Endodermal cell (in vitro differentiated cells): Measurements from ENCODE around the gene KAZALD1. TPM values are rescaled to one million over a fixed set of nuclear protein-coding genes. Genes with fewer than 3 reads are reported as not detected.

Experiments
- DNase-seq: peaks from one replicate; pipeline ENCODE4 v3.0.0-alpha.2; 2017
- H3K27ac ChIP-seq: 2 replicates; pipeline ENCODE4 v1.5.1; 2013; ENCODE audit warnings: mild to moderate bottlenecking, low read depth, low read length, moderate library complexity
- H3K27me3 ChIP-seq: 2 replicates; pipeline ENCODE4 v1.6.1; 2013; ENCODE audit warnings: mild to moderate bottlenecking, low read length, moderate library complexity; ENCODE audit not compliant: insufficient read depth, control insufficient read depth, poor library complexity, severe bottlenecking
- H3K36me3 ChIP-seq: 2 replicates; pipeline ENCODE4 v1.7.0; 2013; ENCODE audit warnings: mild to moderate bottlenecking, low read length, moderate library complexity; ENCODE audit not compliant: control insufficient read depth, insufficient read depth
- H3K4me1 ChIP-seq: one replicate; pipeline ENCODE4 v1.7.0; 2013; ENCODE audit warnings: low read length; ENCODE audit not compliant: control insufficient read depth, insufficient read depth
- H3K4me3 ChIP-seq: 2 replicates; pipeline ENCODE4 v1.5.1; 2013; ENCODE audit warnings: mild to moderate bottlenecking, low read length, moderate library complexity
- H3K9ac ChIP-seq: 2 replicates; pipeline ENCODE4 v1.6.1; 2013; ENCODE audit warnings: mild to moderate bottlenecking, low read length, moderate library complexity; ENCODE audit not compliant: poor library complexity, severe bottlenecking; ENCODE audit errors: extremely low read depth
- H3K9me3 ChIP-seq: 2 replicates; pipeline ENCODE4 v1.6.1; 2013; ENCODE audit warnings: mild to moderate bottlenecking, low read length, moderate library complexity; ENCODE audit not compliant: control insufficient read depth
- H3K27ac Mint-ChIP-seq: 2 replicates; pipeline ENCODE4 v1.8.0; 2020; ENCODE audit warnings: mixed read lengths
- H3K27me3 Mint-ChIP-seq: 2 replicates; pipeline ENCODE4 v1.8.0; 2021; ENCODE audit warnings: mild to moderate bottlenecking, mixed read lengths; ENCODE audit not compliant: insufficient read depth
- H3K36me3 Mint-ChIP-seq: 2 replicates; pipeline ENCODE4 v1.8.0; 2020; ENCODE audit warnings: low read depth, mixed read lengths
- H3K4me1 Mint-ChIP-seq: 2 replicates; pipeline ENCODE4 v1.8.0; 2020; ENCODE audit warnings: mixed read lengths
- H3K4me3 Mint-ChIP-seq: 2 replicates; pipeline ENCODE4 v1.8.0; 2020; ENCODE audit warnings: mild to moderate bottlenecking, moderate library complexity, mixed read lengths
- H3K9me3 Mint-ChIP-seq: 2 replicates; pipeline ENCODE4 v1.8.0; 2020; ENCODE audit warnings: mild to moderate bottlenecking, mixed read lengths
- CTCF ChIP-seq: fragments of 200-600 bp; sonication (generic); conservative IDR thresholded peaks from 2 replicates; pipeline ENCODE4 v1.5.0; 2021; ENCODE audit warnings: antibody characterized with exemption, mild to moderate bottlenecking
- WGBS, 2 experiments: methylation state at CpG; one replicate each; pipeline versions ENCODE4 v1.1.5 to v1.1.7; 2013; ENCODE audit warnings: missing lambda C conversion rate in 2 of 2, mixed read lengths in 1 of 2; ENCODE audit not compliant: insufficient coverage in 1 of 2, insufficient read length in 1 of 2; 5-methylcytosine and 5-hydroxymethylcytosine counted together
- total RNA-seq, 2 donors: library from RNA; stranded (reverse); fragmentation: NEBNext Ultra II Directional in 1 of 2; extraction: Animal tissue kit (Norgen Biotek cat#: 25700) in 1 of 2; gene quantifications; 2 replicates in 1 of 2; 3 replicates in 1 of 2; pipeline ENCODE4 v1.2.1, GENCODE V29; 2021

KAZALD1 gene
- total RNA-seq, 2 donors from 2014 or later, result 5.2 to 10.0 TPM

- no peak overlapping the region for H3K4me3 Mint-ChIP-seq
- WGBS, 2 experiments, result 40 to 49% methylated on average over 2 to 5 of the region's 5 CpGs
- Histone ChIP-seq H3K9me3 (no peaks in the 10 kb centered on the region), H3K9ac (no peak overlapping the region), H3K4me1 (no peaks in the 10 kb centered on the region), H3K4me3 (no peak overlapping the region), H3K36me3 (no peaks in the 10 kb centered on the region), H3K27me3 (peaks cover 85% of the 10 kb centered on the region), H3K27ac (no peak overlapping the region)
- no peak overlapping the region for H3K27ac Mint-ChIP-seq
- H3K9me3 Mint-ChIP-seq, result no peaks in the 10 kb centered on the region
- no peaks in the 10 kb centered on the region for H3K36me3 Mint-ChIP-seq
- DNase-seq, result peak; percentile 87
- H3K27me3 Mint-ChIP-seq, result peaks cover 72% of the 10 kb centered on the region
- H3K4me1 Mint-ChIP-seq, result no peaks in the 10 kb centered on the region
- TF ChIP-seq CTCF, result no peak
These were observed 19.4 kb downstream of the KAZALD1 start for GRCh38 chr10:101080933-101081931.

GRCh38 chr10:101085846-101086245, 24.1 kb downstream of the KAZALD1 start:
- H3K4me3 ChIP-seq, result no peak overlapping the region
- Mint-ChIP-seq H3K4me1 (no peaks in the 10 kb centered on the region), H3K4me3 (no peak overlapping the region), H3K27me3 (peaks cover 78% of the 10 kb centered on the region), H3K27ac (no peak overlapping the region), H3K9me3 (no peaks in the 10 kb centered on the region), H3K36me3 (no peaks in the 10 kb centered on the region)
- H3K4me1 ChIP-seq, result no peaks in the 10 kb centered on the region
- H3K27ac ChIP-seq, result no peak overlapping the region
- H3K27me3 ChIP-seq, result peaks cover 87% of the 10 kb centered on the region
- no peak overlapping the region for H3K9ac ChIP-seq
- 85 to 90% methylated on average over 5 to 6 of the region's 6 CpGs for WGBS, 2 experiments
- no peak for TF ChIP-seq CTCF
- no peak for DNase-seq
- H3K9me3 ChIP-seq, result no peaks in the 10 kb centered on the region
- no peaks in the 10 kb centered on the region for H3K36me3 ChIP-seq

- H3K36me3 Mint-ChIP-seq, result no peaks in the 10 kb centered on the region
- no peak for TF ChIP-seq CTCF
- no peaks in the 10 kb centered on the region for H3K9me3 Mint-ChIP-seq
- H3K27me3 Mint-ChIP-seq, result peaks cover 76% of the 10 kb centered on the region
- Histone ChIP-seq H3K36me3 (no peaks in the 10 kb centered on the region), H3K27me3 (peaks cover 83% of the 10 kb centered on the region), H3K4me3 (no peak overlapping the region), H3K4me1 (no peaks in the 10 kb centered on the region), H3K9ac (no peak overlapping the region), H3K27ac (no peak overlapping the region), H3K9me3 (no peaks in the 10 kb centered on the region)
- 90 to 100% methylated on average over 1 to 9 of the region's 10 CpGs for WGBS, 2 experiments
- H3K4me1 Mint-ChIP-seq, result no peaks in the 10 kb centered on the region
- DNase-seq, result no peak
- no peak overlapping the region for H3K4me3 Mint-ChIP-seq
- no peak overlapping the region for H3K27ac Mint-ChIP-seq
These were observed 25.6 kb downstream of the KAZALD1 start for GRCh38 chr10:101087376-101087775.
